ENCODE measurements around the gene ZRANB3.

The ZRANB3 gene

GRCh38 chr2:135530313-135531230 lies at the start of gene ZRANB3:
ZRANB3 (minus strand) TSS chr2:135531218.
- Histone ChIP-seq H3K27me3 (ENCODE audit: control insufficient read depth in 1 of 2, insufficient read depth in 2 of 2, low read length in 2 of 2) (no peaks in the 10 kb centered on the region), H3K27ac (ENCODE audit: low read length) (peak within 1 kb of the TSS; percentile 98), H3K9ac (ENCODE audit: low read length in 2 of 2) (peak within 1 kb of the TSS; percentile 89 to 98), H3K9me3 (ENCODE audit: control insufficient read depth in 2 of 2, low read length in 2 of 2) (no peaks in the 10 kb centered on the region), H3K4me3 (ENCODE audit: low read length in 2 of 2) (peak within 1 kb of the TSS; percentile 88 to 97), H3K4me1 (ENCODE audit: control insufficient read depth, insufficient read depth, low read length) (peaks cover 20% of the 10 kb centered on the region), H3K36me3 (ENCODE audit: control insufficient read depth in 2 of 2, insufficient read depth in 2 of 2, low read length in 2 of 2) (no peaks in the 10 kb centered on the region)

DNA sequence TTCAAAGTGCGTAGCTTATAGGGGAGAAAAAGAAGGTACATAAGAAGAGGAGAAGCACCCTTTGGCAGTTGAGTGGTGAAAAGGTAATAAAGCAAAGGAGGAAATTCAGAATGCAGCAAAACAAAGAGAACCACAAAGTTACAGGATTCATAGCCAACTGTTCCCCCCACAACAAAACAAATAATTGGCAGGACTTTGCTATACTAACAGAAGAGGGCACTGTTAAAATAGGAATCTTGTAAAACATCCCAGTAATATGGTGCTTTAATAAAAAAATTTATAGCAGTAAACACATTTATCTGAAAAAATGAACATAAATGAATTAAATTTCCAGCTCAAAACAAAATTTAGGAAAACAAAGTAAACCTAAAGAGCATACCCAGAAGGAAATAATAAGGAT lies 42.6 kb upstream of the ZRANB3 start:
- no peak overlapping the region for H3K4me3 ChIP-seq (ENCODE audit: low read length in 2 of 2)
- H3K9me3 ChIP-seq (ENCODE audit: control insufficient read depth in 2 of 2, low read length in 2 of 2) = no peaks in the 10 kb centered on the region
- H3K36me3 ChIP-seq (ENCODE audit: control insufficient read depth in 2 of 2, insufficient read depth in 2 of 2, low read length in 2 of 2) = peaks cover 0 to 2% of the 10 kb centered on the region in 2 donors
- H3K27ac ChIP-seq (ENCODE audit: low read length) = no peak overlapping the region
- no peak overlapping the region for H3K9ac ChIP-seq (ENCODE audit: low read length in 2 of 2)
- no peaks in the 10 kb centered on the region for H3K4me1 ChIP-seq (ENCODE audit: control insufficient read depth, insufficient read depth, low read length)
- no peaks in the 10 kb centered on the region for H3K27me3 ChIP-seq (ENCODE audit: control insufficient read depth in 1 of 2, insufficient read depth in 2 of 2, low read length in 2 of 2)

DNA sequence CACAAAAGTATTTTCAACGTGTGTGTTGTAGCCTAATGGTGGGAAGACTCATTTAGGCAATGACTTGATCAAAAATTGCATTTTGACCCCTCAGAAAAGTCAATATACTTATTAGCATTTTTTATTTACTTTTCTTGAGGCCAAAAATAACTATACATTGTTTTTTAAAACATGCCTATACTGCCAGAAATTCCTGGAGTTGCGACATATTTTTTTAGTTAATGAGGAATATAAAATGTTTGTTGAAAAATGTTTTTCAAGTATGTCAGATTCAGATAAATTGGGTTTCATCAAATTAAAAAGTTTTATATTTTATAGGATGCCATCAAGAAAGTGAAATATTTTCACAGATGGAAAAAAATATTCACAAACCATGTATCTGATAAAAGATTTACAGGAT lies 39.9 kb upstream of the ZRANB3 start:
- Histone ChIP-seq H3K27me3 (ENCODE audit: control insufficient read depth in 1 of 2, insufficient read depth in 2 of 2, low read length in 2 of 2) (no peaks in the 10 kb centered on the region), H3K9me3 (ENCODE audit: control insufficient read depth in 2 of 2, low read length in 2 of 2) (no peaks in the 10 kb centered on the region), H3K9ac (ENCODE audit: low read length in 2 of 2) (no peak overlapping the region), H3K4me1 (ENCODE audit: control insufficient read depth, insufficient read depth, low read length) (no peaks in the 10 kb centered on the region), H3K27ac (ENCODE audit: low read length) (no peak overlapping the region), H3K4me3 (ENCODE audit: low read length in 2 of 2) (no peak overlapping the region), H3K36me3 (ENCODE audit: control insufficient read depth in 2 of 2, insufficient read depth in 2 of 2, low read length in 2 of 2) (peaks cover 0 to 2% of the 10 kb centered on the region in 2 donors)

GRCh38 chr2:135563793-135564192 lies 32.8 kb upstream of the ZRANB3 start:
- no peak overlapping the region for H3K9ac ChIP-seq (ENCODE audit: low read length in 2 of 2)
- peaks cover 0 to 2% of the 10 kb centered on the region in 2 donors for H3K36me3 ChIP-seq (ENCODE audit: control insufficient read depth in 2 of 2, insufficient read depth in 2 of 2, low read length in 2 of 2)
- no peak overlapping the region for H3K27ac ChIP-seq (ENCODE audit: low read length)
- no peaks in the 10 kb centered on the region for H3K4me1 ChIP-seq (ENCODE audit: control insufficient read depth, insufficient read depth, low read length)
- no peaks in the 10 kb centered on the region for H3K27me3 ChIP-seq (ENCODE audit: control insufficient read depth in 1 of 2, insufficient read depth in 2 of 2, low read length in 2 of 2)
- no peak overlapping the region for H3K4me3 ChIP-seq (ENCODE audit: low read length in 2 of 2)
- no peaks in the 10 kb centered on the region for H3K9me3 ChIP-seq (ENCODE audit: control insufficient read depth in 2 of 2, low read length in 2 of 2)

- Histone ChIP-seq H3K9me3 (ENCODE audit: control insufficient read depth in 2 of 2, low read length in 2 of 2) (no peaks in the 10 kb centered on the region), H3K27me3 (ENCODE audit: control insufficient read depth in 1 of 2, insufficient read depth in 2 of 2, low read length in 2 of 2) (no peaks in the 10 kb centered on the region), H3K4me3 (ENCODE audit: low read length in 2 of 2) (no peak overlapping the region), H3K36me3 (ENCODE audit: control insufficient read depth in 2 of 2, insufficient read depth in 2 of 2, low read length in 2 of 2) (peaks cover 0 to 2% of the 10 kb centered on the region in 2 donors), H3K9ac (ENCODE audit: low read length in 2 of 2) (no peak overlapping the region), H3K4me1 (ENCODE audit: control insufficient read depth, insufficient read depth, low read length) (no peaks in the 10 kb centered on the region), H3K27ac (ENCODE audit: low read length) (no peak overlapping the region)
Measured at GRCh38 chr2:135561925-135562324, 30.9 kb upstream of the ZRANB3 start.

- Histone ChIP-seq H3K36me3 (ENCODE audit: control insufficient read depth in 2 of 2, insufficient read depth in 2 of 2, low read length in 2 of 2) (no peaks in the 10 kb centered on the region), H3K27ac (ENCODE audit: low read length) (no peak overlapping the region), H3K9ac (ENCODE audit: low read length in 2 of 2) (no peak overlapping the region), H3K4me3 (ENCODE audit: low read length in 2 of 2) (no peak overlapping the region), H3K9me3 (ENCODE audit: control insufficient read depth in 2 of 2, low read length in 2 of 2) (no peaks in the 10 kb centered on the region), H3K4me1 (ENCODE audit: control insufficient read depth, insufficient read depth, low read length) (no peaks in the 10 kb centered on the region), H3K27me3 (ENCODE audit: control insufficient read depth in 1 of 2, insufficient read depth in 2 of 2, low read length in 2 of 2) (no peaks in the 10 kb centered on the region)
Measured at GRCh38 chr2:135557530-135557929, 26.5 kb upstream of the ZRANB3 start.

DNA sequence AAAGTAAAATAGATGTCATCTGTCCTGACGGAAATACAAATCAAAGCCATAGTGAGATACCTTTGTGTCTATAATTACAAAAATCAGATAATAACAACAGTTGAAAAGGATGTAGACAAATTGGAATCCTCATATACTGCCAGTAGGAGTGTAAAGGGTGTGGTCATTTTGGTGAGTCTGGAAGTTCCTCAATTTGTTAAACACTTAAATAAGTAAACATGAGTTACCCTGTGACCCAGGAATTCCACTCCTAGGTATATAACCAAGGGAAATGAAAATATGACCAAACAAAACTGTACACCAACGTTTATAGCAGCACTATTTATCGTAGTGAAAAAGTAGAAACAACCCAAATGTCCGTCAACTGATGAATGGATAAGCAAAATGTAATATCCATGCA lies 24.3 kb upstream of the ZRANB3 start:
- Histone ChIP-seq H3K9ac (ENCODE audit: low read length in 2 of 2) (no peak overlapping the region), H3K4me1 (ENCODE audit: control insufficient read depth, insufficient read depth, low read length) (no peaks in the 10 kb centered on the region), H3K27ac (ENCODE audit: low read length) (no peak overlapping the region), H3K36me3 (ENCODE audit: control insufficient read depth in 2 of 2, insufficient read depth in 2 of 2, low read length in 2 of 2) (no peaks in the 10 kb centered on the region), H3K27me3 (ENCODE audit: control insufficient read depth in 1 of 2, insufficient read depth in 2 of 2, low read length in 2 of 2) (no peaks in the 10 kb centered on the region), H3K4me3 (ENCODE audit: low read length in 2 of 2) (no peak overlapping the region), H3K9me3 (ENCODE audit: control insufficient read depth in 2 of 2, low read length in 2 of 2) (no peaks in the 10 kb centered on the region)

DNA sequence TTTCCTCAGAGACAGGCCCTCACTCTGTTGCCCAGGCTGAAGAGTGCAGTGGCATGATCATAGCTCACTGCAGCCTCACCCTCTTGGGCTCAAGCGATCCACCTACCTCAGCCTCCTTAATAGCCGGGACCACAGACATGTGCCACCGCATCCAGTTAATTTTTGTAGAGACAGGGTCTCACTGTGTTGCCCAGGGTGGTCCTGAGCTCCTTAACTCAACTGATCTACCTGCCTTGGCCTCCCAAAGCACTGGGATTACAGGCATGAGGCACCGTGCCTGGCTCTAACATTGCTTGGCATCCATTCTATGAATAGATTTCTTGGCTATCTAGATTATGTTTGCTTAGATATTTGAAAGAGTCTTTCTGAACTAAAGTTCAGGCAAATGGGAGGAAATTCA lies 21.9 kb upstream of the ZRANB3 start:
- no peaks in the 10 kb centered on the region for H3K9me3 ChIP-seq (ENCODE audit: control insufficient read depth in 2 of 2, low read length in 2 of 2)
- H3K4me1 ChIP-seq (ENCODE audit: control insufficient read depth, insufficient read depth, low read length) = no peaks in the 10 kb centered on the region
- H3K27me3 ChIP-seq (ENCODE audit: control insufficient read depth in 1 of 2, insufficient read depth in 2 of 2, low read length in 2 of 2) = no peaks in the 10 kb centered on the region
- H3K9ac ChIP-seq (ENCODE audit: low read length in 2 of 2) = no peak overlapping the region
- no peak overlapping the region for H3K27ac ChIP-seq (ENCODE audit: low read length)
- no peak overlapping the region for H3K4me3 ChIP-seq (ENCODE audit: low read length in 2 of 2)
- no peaks in the 10 kb centered on the region for H3K36me3 ChIP-seq (ENCODE audit: control insufficient read depth in 2 of 2, insufficient read depth in 2 of 2, low read length in 2 of 2)

- H3K27ac ChIP-seq (ENCODE audit: low read length) = no peak overlapping the region
- no peaks in the 10 kb centered on the region for H3K4me1 ChIP-seq (ENCODE audit: control insufficient read depth, insufficient read depth, low read length)
- H3K4me3 ChIP-seq (ENCODE audit: low read length in 2 of 2) = no peak overlapping the region
- no peaks in the 10 kb centered on the region for H3K9me3 ChIP-seq (ENCODE audit: control insufficient read depth in 2 of 2, low read length in 2 of 2)
- H3K27me3 ChIP-seq (ENCODE audit: control insufficient read depth in 1 of 2, insufficient read depth in 2 of 2, low read length in 2 of 2) = no peaks in the 10 kb centered on the region
- H3K9ac ChIP-seq (ENCODE audit: low read length in 2 of 2) = no peak overlapping the region
- H3K36me3 ChIP-seq (ENCODE audit: control insufficient read depth in 2 of 2, insufficient read depth in 2 of 2, low read length in 2 of 2) = no peaks in the 10 kb centered on the region
Measured at GRCh38 chr2:135551356-135551755, 20.3 kb upstream of the ZRANB3 start.

GRCh38 chr2:135547311-135547710 lies 16.3 kb upstream of the ZRANB3 start:
- H3K9me3 ChIP-seq (ENCODE audit: control insufficient read depth in 2 of 2, low read length in 2 of 2) = no peaks in the 10 kb centered on the region
- no peaks in the 10 kb centered on the region for H3K27me3 ChIP-seq (ENCODE audit: control insufficient read depth in 1 of 2, insufficient read depth in 2 of 2, low read length in 2 of 2)
- no peaks in the 10 kb centered on the region for H3K36me3 ChIP-seq (ENCODE audit: control insufficient read depth in 2 of 2, insufficient read depth in 2 of 2, low read length in 2 of 2)
- H3K9ac ChIP-seq (ENCODE audit: low read length in 2 of 2) = no peak overlapping the region
- H3K4me1 ChIP-seq (ENCODE audit: control insufficient read depth, insufficient read depth, low read length) = no peaks in the 10 kb centered on the region
- H3K27ac ChIP-seq (ENCODE audit: low read length) = no peak overlapping the region
- no peak overlapping the region for H3K4me3 ChIP-seq (ENCODE audit: low read length in 2 of 2)

DNA sequence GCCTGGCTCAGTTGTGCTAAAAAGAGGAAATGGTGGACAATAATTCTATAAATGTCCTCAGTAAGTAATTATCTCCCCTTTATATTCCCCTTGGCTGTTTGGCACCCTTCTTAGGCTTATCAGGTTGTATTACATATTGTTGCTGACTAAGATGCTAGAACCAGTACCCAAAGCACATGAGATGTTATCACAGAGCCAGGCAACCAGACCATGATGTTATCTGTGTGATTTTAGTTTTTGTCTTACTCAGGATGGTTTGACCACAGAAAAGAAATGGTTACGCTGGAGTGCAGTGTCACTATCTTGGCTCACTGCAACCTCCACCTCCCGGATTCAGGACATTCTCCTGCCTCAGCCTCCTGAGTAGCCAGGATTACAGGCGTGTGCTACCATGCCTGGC lies 15.4 kb upstream of the ZRANB3 start:
- H3K27ac ChIP-seq (ENCODE audit: low read length) = no peak overlapping the region
- H3K4me3 ChIP-seq (ENCODE audit: low read length in 2 of 2) = no peak overlapping the region
- no peak overlapping the region for H3K9ac ChIP-seq (ENCODE audit: low read length in 2 of 2)
- no peaks in the 10 kb centered on the region for H3K4me1 ChIP-seq (ENCODE audit: control insufficient read depth, insufficient read depth, low read length)
- no peaks in the 10 kb centered on the region for H3K9me3 ChIP-seq (ENCODE audit: control insufficient read depth in 2 of 2, low read length in 2 of 2)
- no peaks in the 10 kb centered on the region for H3K27me3 ChIP-seq (ENCODE audit: control insufficient read depth in 1 of 2, insufficient read depth in 2 of 2, low read length in 2 of 2)
- no peaks in the 10 kb centered on the region for H3K36me3 ChIP-seq (ENCODE audit: control insufficient read depth in 2 of 2, insufficient read depth in 2 of 2, low read length in 2 of 2)
